Mucosa of stomach (tissue), 1 donor: Measurements from ENCODE around the gene FIG4.
"Not testable (repeated sequence)": the region's sequence is repeated elsewhere in the genome, so short reads cannot be mapped to it uniquely, and the experiment has no call there.

ENCODE experiments used
- H3K27me3 ChIP-seq: one replicate; pipeline ENCODE4 v1.7.0; 2013; ENCODE audit warnings: mild to moderate bottlenecking, low read length; ENCODE audit not compliant: control insufficient read depth, insufficient read depth
- H3K36me3 ChIP-seq: one replicate; pipeline ENCODE4 v1.7.0; 2013; ENCODE audit warnings: low read length; ENCODE audit not compliant: control insufficient read depth, insufficient read depth
- H3K4me1 ChIP-seq: one replicate; pipeline ENCODE4 v1.7.0; 2013; ENCODE audit warnings: mild to moderate bottlenecking, low read length; ENCODE audit not compliant: control insufficient read depth, insufficient read depth
- H3K4me3 ChIP-seq: one replicate; pipeline ENCODE4 v1.7.0; 2013; ENCODE audit warnings: low read length
- H3K9ac ChIP-seq: one replicate; pipeline ENCODE4 v1.7.0; 2013; ENCODE audit warnings: mild to moderate bottlenecking, low read length, moderate library complexity
- H3K9me3 ChIP-seq: one replicate; pipeline ENCODE4 v1.7.0; 2013; ENCODE audit warnings: mild to moderate bottlenecking, low read length, moderate library complexity; ENCODE audit not compliant: control insufficient read depth
- donor health status: Pancreatic carcinoma.

FIG4 gene

GRCh38 chr6:109869398-109870088 lies 178.4 kb downstream of the FIG4 start:
- not testable (repeated sequence) for H3K9me3 ChIP-seq, H3K36me3 ChIP-seq, H3K9ac ChIP-seq, H3K27me3 ChIP-seq, H3K4me3 ChIP-seq
- peaks cover 12% of the 10 kb centered on the region for H3K4me1 ChIP-seq

GRCh38 chr6:109870089-109870410 lies 179.0 kb downstream of the FIG4 start:
- no peaks in the 10 kb centered on the region for H3K9me3 ChIP-seq
- no peak overlapping the region for H3K9ac ChIP-seq
- no peak overlapping the region for H3K4me3 ChIP-seq
- peaks cover 12% of the 10 kb centered on the region for H3K4me1 ChIP-seq
- no peaks in the 10 kb centered on the region for H3K36me3 ChIP-seq
- no peaks in the 10 kb centered on the region for H3K27me3 ChIP-seq

- Histone ChIP-seq H3K27me3 (no peaks in the 10 kb centered on the region), H3K9me3 (no peaks in the 10 kb centered on the region), H3K4me1 (peaks cover 5% of the 10 kb centered on the region), H3K9ac (no peak overlapping the region), H3K4me3 (no peak overlapping the region), H3K36me3 (no peaks in the 10 kb centered on the region)
These were observed 181.5 kb downstream of the FIG4 start for GRCh38 chr6:109872549-109872948.

- no peaks in the 10 kb centered on the region for H3K27me3 ChIP-seq
- H3K36me3 ChIP-seq = no peaks in the 10 kb centered on the region
- no peaks in the 10 kb centered on the region for H3K4me1 ChIP-seq
- H3K9ac ChIP-seq = no peak overlapping the region
- no peaks in the 10 kb centered on the region for H3K9me3 ChIP-seq
- H3K4me3 ChIP-seq = no peak overlapping the region
These were observed 182.0 kb downstream of the FIG4 start for GRCh38 chr6:109872968-109873545.

GRCh38 chr6:109874086-109874485 lies 183.0 kb downstream of the FIG4 start:
- Histone ChIP-seq H3K36me3 (no peaks in the 10 kb centered on the region), H3K9ac (no peak overlapping the region), H3K9me3 (no peaks in the 10 kb centered on the region), H3K4me1 (no peaks in the 10 kb centered on the region), H3K4me3 (no peak overlapping the region), H3K27me3 (no peaks in the 10 kb centered on the region)

- no peaks in the 10 kb centered on the region for H3K36me3 ChIP-seq
- H3K4me3 ChIP-seq = no peak overlapping the region
- H3K9ac ChIP-seq = no peak overlapping the region
- no peaks in the 10 kb centered on the region for H3K4me1 ChIP-seq
- no peaks in the 10 kb centered on the region for H3K27me3 ChIP-seq
- H3K9me3 ChIP-seq = no peaks in the 10 kb centered on the region
These were observed 183.5 kb downstream of the FIG4 start for GRCh38 chr6:109874621-109875020.
